ENCODE results near the gene RAB44. TPM values are rescaled to one million over a fixed set of nuclear protein-coding genes. Genes with fewer than 3 reads are reported as not detected.

The RAB44 gene
- total and polyA plus RNA-seq, 3 donors from 2014 or later, result 0.09 to 0.56 (median 0.24) TPM

GRCh38 chr6:36662827-36663256 is 34.8 kb upstream of the RAB44 start:
- no peaks in the 10 kb centered on the region for H3K36me3 ChIP-seq (ENCODE audit: low read depth, missing control alignments)
- no peaks in the 10 kb centered on the region for H3K9me3 ChIP-seq
- H3K4me3 ChIP-seq, result no peak overlapping the region
- H3K27me3 ChIP-seq, result no peaks in the 10 kb centered on the region
- H3K4me1 ChIP-seq, result peaks cover 24% of the 10 kb centered on the region
- intact Hi-C loops (cut with DNase I; ENCODE audit: low total_unique reads), result no loop called here
- no peak for DNase-seq
- H3K27ac ChIP-seq, result no peak overlapping the region
- TF ChIP-seq CTCF (IDR thresholded peaks at IDR 0.05) (no peak), POLR2A (IDR thresholded peaks at IDR 0.05) (no peak)
- 79 to 85% methylated on average over 6 of the region's 6 CpGs for WGBS, 2 donors

- no peaks in the 10 kb centered on the region for H3K36me3 ChIP-seq (ENCODE audit: low read depth, missing control alignments)
- no peak for TF ChIP-seq CTCF (IDR thresholded peaks at IDR 0.05)
- no peak for TF ChIP-seq POLR2A (IDR thresholded peaks at IDR 0.05)
- no peaks in the 10 kb centered on the region for H3K27me3 ChIP-seq
- DNase-seq, result no peak
- H3K4me1 ChIP-seq, result peaks cover 24% of the 10 kb centered on the region
- H3K9me3 ChIP-seq, result no peaks in the 10 kb centered on the region
- intact Hi-C loops (cut with DNase I; ENCODE audit: low total_unique reads), result no loop called here
- WGBS, 2 donors, result 70 to 77% methylated on average over 4 of the region's 4 CpGs
- H3K4me3 ChIP-seq, result no peak overlapping the region
- H3K27ac ChIP-seq, result no peak overlapping the region
Measured at GRCh38 chr6:36663504-36664446, 33.9 kb upstream of the RAB44 start.

- Histone ChIP-seq H3K4me3 (no peak overlapping the region), H3K36me3 (ENCODE audit: low read depth, missing control alignments) (no peaks in the 10 kb centered on the region), H3K27me3 (no peaks in the 10 kb centered on the region), H3K27ac (no peak overlapping the region), H3K4me1 (peaks cover 24% of the 10 kb centered on the region), H3K9me3 (no peaks in the 10 kb centered on the region)
- WGBS, 2 donors, result 93 to 98% methylated on average over 4 of the region's 4 CpGs
- intact Hi-C loops (cut with DNase I; ENCODE audit: low total_unique reads), result no loop called here
- DNase-seq, result no peak
- TF ChIP-seq CTCF (IDR thresholded peaks at IDR 0.05) (no peak), POLR2A (IDR thresholded peaks at IDR 0.05) (no peak)
Measured at GRCh38 chr6:36665180-36665579, 32.4 kb upstream of the RAB44 start.

GRCh38 chr6:36666287-36666686 is 31.3 kb upstream of the RAB44 start:
- TF ChIP-seq POLR2A (IDR thresholded peaks at IDR 0.05), result no peak
- no peak for TF ChIP-seq CTCF (IDR thresholded peaks at IDR 0.05)
- peak overlapping the region; percentile 76 to 82 for H3K27ac ChIP-seq
- H3K27me3 ChIP-seq, result no peaks in the 10 kb centered on the region
- no peaks in the 10 kb centered on the region for H3K9me3 ChIP-seq
- peaks cover 19% of the 10 kb centered on the region for H3K4me1 ChIP-seq
- H3K4me3 ChIP-seq, result no peak overlapping the region
- 88 to 93% methylated on average over 2 of the region's 2 CpGs for WGBS, 2 donors
- intact Hi-C loops (cut with DNase I; ENCODE audit: low total_unique reads), result no loop called here
- H3K36me3 ChIP-seq (ENCODE audit: low read depth, missing control alignments), result no peaks in the 10 kb centered on the region
- no peak for DNase-seq

All from testis (tissue), 3 donors.